Mucosa of descending colon (tissue), 3 donors: Measurements from ENCODE around the gene CLK3. TPM values are rescaled to one million over a fixed set of nuclear protein-coding genes. Genes with fewer than 3 reads are reported as not detected.

Experiments
- ATAC-seq: fragments of 200-7000 bp; cut with Tn5 transposase; one replicate; pipeline ENCODE4 v1.9.1; 2020; ENCODE audit warnings: mild to moderate bottlenecking, moderate library complexity
- DNase-seq, 3 donors: peaks; one replicate each; pipeline ENCODE4 v3.0.0-alpha.2; 2020
- H3K36me3 ChIP-seq: fragments of 200-600 bp; one replicate; pipeline ENCODE4 v1.8.0; 2021; ENCODE audit warnings: low read depth, mild to moderate bottlenecking
- H3K4me1 ChIP-seq: fragments of 200-600 bp; one replicate; pipeline ENCODE4 v1.8.0; 2021; ENCODE audit warnings: low read depth, mild to moderate bottlenecking
- H3K4me3 ChIP-seq: fragments of 200-600 bp; one replicate; pipeline ENCODE4 v1.8.0; 2021; ENCODE audit warnings: mild to moderate bottlenecking
- H3K9me3 ChIP-seq: fragments of 200-600 bp; one replicate; pipeline ENCODE4 v1.8.0; 2021; ENCODE audit warnings: mild to moderate bottlenecking
- CTCF ChIP-seq: fragments of 200-600 bp; IDR thresholded peaks from one replicate; pipeline ENCODE4 v1.8.0; 2022; ENCODE audit warnings: antibody characterized with exemption, mild to moderate bottlenecking
- intact Hi-C, 2 donors: fragments of 100-400 bp; cut with DNase I in 1 of 2; cut with micrococcal nuclease in 1 of 2; formaldehyde crosslinking; loops; one replicate each; pipeline versions ENCODE4 v1.11.0 to v1.11.1; 2022; cut with DNase I, micrococcal nuclease
- total RNA-seq, 3 donors: library from RNA; stranded (reverse); fragmentation: NEBNext Ultra II Directional in 2 of 3; extraction: Animal tissue kit (Norgen Biotek cat#: 25700) in 2 of 3; gene quantifications; one replicate each; pipeline versions ENCODE4 v1.2.1 to v1.2.4, GENCODE V29; 2021 to 2023
- donor health status: DM: no; HTN: no; CAD: no; lungs with moderate emphysema.
- donor health status: DM: no; HTN: no; CAD: no.
- donor health status: DM: no; HTN: yes; CAD: no.

CLK3 gene
- total RNA-seq, 3 donors from 2014 or later = 92.7 to 120 (median 110) TPM

GRCh38 chr15:74619916-74620635 is 4.4 kb downstream of the CLK3 start:
- intact Hi-C loops = loop anchor here in 1 of 2 donors (10.0 kb wide), 1 partner anchor 235 kb away; no protein-coding TSS in a partner anchor
- H3K4me3 ChIP-seq = no peak overlapping the region
- H3K9me3 ChIP-seq = no peaks in the 10 kb centered on the region
- no peak for TF ChIP-seq CTCF
- peak in 1 of 3 donors; percentile 56 for DNase-seq
- peaks cover 21% of the 10 kb centered on the region for H3K4me1 ChIP-seq
- ATAC-seq = no peak
- H3K36me3 ChIP-seq = peaks cover 33% of the 10 kb centered on the region

GRCh38 chr15:74620636-74621545 is 5.3 kb downstream of the CLK3 start:
- Histone ChIP-seq H3K9me3 (no peaks in the 10 kb centered on the region), H3K4me3 (no peak overlapping the region), H3K36me3 (peaks cover 33% of the 10 kb centered on the region), H3K4me1 (peaks cover 21% of the 10 kb centered on the region)
- TF ChIP-seq CTCF = peak; percentile 59
- intact Hi-C loops = loop anchor here in 1 of 2 donors (10.0 kb wide), 1 partner anchor 236 kb away; no protein-coding TSS in a partner anchor
- ATAC-seq (peak; percentile 82), DNase-seq (peak; percentile 69 to 85 (median 78))

- ATAC-seq = no peak
- Histone ChIP-seq H3K4me3 (no peak overlapping the region), H3K36me3 (peaks cover 33% of the 10 kb centered on the region), H3K9me3 (no peaks in the 10 kb centered on the region), H3K4me1 (peaks cover 21% of the 10 kb centered on the region)
- peak in 1 of 3 donors; percentile 53 for DNase-seq
- no peak for TF ChIP-seq CTCF
- intact Hi-C loops = loop anchor here in 1 of 2 donors (10.0 kb wide), 1 partner anchor 237 kb away; no protein-coding TSS in a partner anchor
These were observed 5.9 kb downstream of the CLK3 start for GRCh38 chr15:74621546-74621920.

- H3K4me1 ChIP-seq = peaks cover 17% of the 10 kb centered on the region
- DNase-seq = peak in 1 of 3 donors; percentile 47
- no peak for ATAC-seq
- H3K4me3 ChIP-seq = no peak overlapping the region
- H3K36me3 ChIP-seq = peaks cover 36% of the 10 kb centered on the region
- no peaks in the 10 kb centered on the region for H3K9me3 ChIP-seq
- intact Hi-C loops = loop anchor here in 1 of 2 donors (10.0 kb wide), 1 partner anchor 237 kb away; no protein-coding TSS in a partner anchor
- no peak for TF ChIP-seq CTCF
These were observed 6.3 kb downstream of the CLK3 start for GRCh38 chr15:74621936-74622335.

- Histone ChIP-seq H3K36me3 (peaks cover 44% of the 10 kb centered on the region), H3K9me3 (no peaks in the 10 kb centered on the region), H3K4me3 (no peak overlapping the region), H3K4me1 (peaks cover 10% of the 10 kb centered on the region)
- intact Hi-C loops = loop anchor here in 1 of 2 donors (10.0 kb wide), 1 partner anchor 238 kb away; no protein-coding TSS in a partner anchor
- no peak for TF ChIP-seq CTCF
- ATAC-seq (no peak), DNase-seq (no peak)
These were observed 7.1 kb downstream of the CLK3 start for GRCh38 chr15:74622758-74623157.
